ENCODE results near the gene RAB36. TPM values are rescaled to one million over a fixed set of nuclear protein-coding genes. Genes with fewer than 3 reads are reported as not detected.

Gene RAB36
- total RNA-seq, 1 donor from 2014 or later, result 3.8 TPM

GRCh38 chr22:23157560-23158515 is 12.6 kb downstream of the RAB36 start:
- no peaks in the 10 kb centered on the region for H3K36me3 ChIP-seq
- peaks cover 18% of the 10 kb centered on the region for H3K4me1 ChIP-seq
- no peak overlapping the region for H3K4me3 ChIP-seq
- H3K9me3 ChIP-seq, result no peaks in the 10 kb centered on the region
- no peaks in the 10 kb centered on the region for H3K27me3 ChIP-seq
- intact Hi-C loops (cut with DNase I), result no loop called here
- TF ChIP-seq, protein P1, sequence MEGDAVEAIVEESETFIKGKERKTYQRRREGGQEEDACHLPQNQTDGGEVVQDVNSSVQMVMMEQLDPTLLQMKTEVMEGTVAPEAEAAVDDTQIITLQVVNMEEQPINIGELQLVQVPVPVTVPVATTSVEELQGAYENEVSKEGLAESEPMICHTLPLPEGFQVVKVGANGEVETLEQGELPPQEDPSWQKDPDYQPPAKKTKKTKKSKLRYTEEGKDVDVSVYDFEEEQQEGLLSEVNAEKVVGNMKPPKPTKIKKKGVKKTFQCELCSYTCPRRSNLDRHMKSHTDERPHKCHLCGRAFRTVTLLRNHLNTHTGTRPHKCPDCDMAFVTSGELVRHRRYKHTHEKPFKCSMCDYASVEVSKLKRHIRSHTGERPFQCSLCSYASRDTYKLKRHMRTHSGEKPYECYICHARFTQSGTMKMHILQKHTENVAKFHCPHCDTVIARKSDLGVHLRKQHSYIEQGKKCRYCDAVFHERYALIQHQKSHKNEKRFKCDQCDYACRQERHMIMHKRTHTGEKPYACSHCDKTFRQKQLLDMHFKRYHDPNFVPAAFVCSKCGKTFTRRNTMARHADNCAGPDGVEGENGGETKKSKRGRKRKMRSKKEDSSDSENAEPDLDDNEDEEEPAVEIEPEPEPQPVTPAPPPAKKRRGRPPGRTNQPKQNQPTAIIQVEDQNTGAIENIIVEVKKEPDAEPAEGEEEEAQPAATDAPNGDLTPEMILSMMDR (IDR thresholded peaks at IDR 0.05), result no peak
- ATAC-seq (peak; percentile 46), DNase-seq (no peak)
- H3K27ac ChIP-seq, result peak overlapping the region; percentile 30

DNA sequence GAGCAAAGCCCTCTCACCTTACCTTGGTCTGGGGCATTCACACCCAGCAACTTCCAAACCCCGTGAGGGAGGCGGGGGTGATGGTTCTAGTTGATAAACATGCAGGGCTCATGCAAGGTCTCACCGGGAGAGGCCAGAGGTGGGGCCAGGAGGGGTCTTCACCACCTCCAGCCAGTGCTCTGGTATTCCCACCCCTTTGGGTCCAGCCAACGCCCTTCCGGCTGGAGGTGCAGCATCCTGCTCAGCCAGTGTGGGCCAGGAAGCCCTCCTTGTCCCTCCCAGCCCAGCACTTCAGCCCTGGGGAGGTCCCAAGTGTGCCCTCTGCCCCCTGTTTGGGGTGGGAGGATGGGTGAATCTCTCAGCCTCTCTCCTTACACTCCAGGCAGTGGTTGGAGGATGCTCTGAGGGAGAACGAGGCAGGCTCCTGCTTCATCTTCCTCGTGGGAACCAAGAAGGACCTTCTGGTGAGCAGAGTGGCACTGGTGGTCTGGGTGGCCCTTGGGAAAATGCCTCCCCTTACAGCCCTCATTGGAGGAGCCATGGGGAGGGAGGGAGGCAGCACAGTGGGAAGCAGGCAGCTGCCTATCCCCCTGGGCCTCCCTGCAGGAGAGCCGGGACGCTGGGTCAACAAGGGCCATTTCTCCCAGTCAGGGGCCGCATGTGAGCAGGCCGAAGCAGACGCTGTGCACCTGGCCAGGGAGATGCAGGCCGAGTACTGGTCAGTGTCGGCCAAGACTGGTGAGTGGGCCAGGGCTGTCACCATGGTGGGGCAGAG is 13.4 kb downstream of the RAB36 start:
- intact Hi-C loops (cut with DNase I), result no loop called here
- Histone ChIP-seq H3K27me3 (no peaks in the 10 kb centered on the region), H3K27ac (no peak overlapping the region), H3K36me3 (no peaks in the 10 kb centered on the region), H3K4me3 (no peak overlapping the region), H3K4me1 (peaks cover 9% of the 10 kb centered on the region), H3K9me3 (no peaks in the 10 kb centered on the region)
- TF ChIP-seq, protein P1 (IDR thresholded peaks at IDR 0.05), result no peak
- ATAC-seq (no peak), DNase-seq (no peak)

- DNase-seq (no peak), ATAC-seq (no peak)
- H3K27ac ChIP-seq, result no peak overlapping the region
- H3K9me3 ChIP-seq, result no peaks in the 10 kb centered on the region
- no peaks in the 10 kb centered on the region for H3K27me3 ChIP-seq
- TF ChIP-seq, protein P1 (IDR thresholded peaks at IDR 0.05), result no peak
- intact Hi-C loops (cut with DNase I), result no loop called here
- no peaks in the 10 kb centered on the region for H3K36me3 ChIP-seq
- no peak overlapping the region for H3K4me3 ChIP-seq
- peaks cover 6% of the 10 kb centered on the region for H3K4me1 ChIP-seq
These were observed 14.0 kb downstream of the RAB36 start for GRCh38 chr22:23159291-23159630.

DNA sequence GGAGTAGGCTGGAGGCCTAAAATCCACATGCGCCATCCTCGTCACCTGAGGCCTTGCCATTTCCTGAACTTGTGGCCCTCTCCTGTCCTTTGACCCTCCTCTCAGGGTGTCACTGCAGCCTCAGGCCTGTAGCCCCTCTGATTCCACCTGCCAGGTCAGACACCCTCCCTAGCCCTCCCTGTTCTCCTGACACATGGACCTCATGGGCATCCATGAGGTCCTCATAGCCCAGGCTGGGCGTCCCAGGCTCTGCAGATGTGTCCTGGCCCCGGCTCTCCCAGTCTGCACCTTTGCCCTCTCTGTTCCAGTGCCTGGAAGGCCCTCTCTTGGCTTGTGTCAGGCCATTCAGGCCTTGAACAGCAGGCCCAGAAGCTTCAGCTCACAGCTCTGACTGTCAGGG is 15.8 kb downstream of the RAB36 start:
- Histone ChIP-seq H3K27ac (no peak overlapping the region), H3K36me3 (no peaks in the 10 kb centered on the region), H3K4me1 (peaks cover 5% of the 10 kb centered on the region), H3K27me3 (no peaks in the 10 kb centered on the region), H3K4me3 (no peak overlapping the region), H3K9me3 (no peaks in the 10 kb centered on the region)
- ATAC-seq (no peak), DNase-seq (no peak)
- TF ChIP-seq, protein P1 (IDR thresholded peaks at IDR 0.05), result no peak
- intact Hi-C loops (cut with DNase I), result no loop called here

DNA sequence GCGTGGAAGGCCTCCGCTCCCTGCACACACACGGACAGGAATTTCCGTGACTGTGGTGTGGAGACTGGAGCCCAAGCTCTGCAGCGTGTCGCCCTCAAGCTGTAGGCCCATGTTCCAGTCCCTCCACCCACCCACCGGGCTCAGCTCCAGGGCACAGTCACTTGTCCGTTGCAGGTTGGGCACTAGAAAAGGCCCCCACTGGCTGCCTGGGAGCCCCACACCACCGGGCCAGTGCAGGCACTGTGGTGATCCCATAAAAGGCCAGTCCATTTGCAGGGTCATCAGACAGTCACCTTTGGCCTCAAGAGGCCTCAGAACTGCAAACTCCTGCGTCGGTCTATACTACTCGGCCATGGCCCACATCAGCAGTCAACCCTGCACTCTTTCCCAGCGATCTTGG is 16.3 kb downstream of the RAB36 start:
- H3K36me3 ChIP-seq, result no peaks in the 10 kb centered on the region
- peaks cover 2% of the 10 kb centered on the region for H3K4me1 ChIP-seq
- ATAC-seq (no peak), DNase-seq (no peak)
- no peak overlapping the region for H3K4me3 ChIP-seq
- no peaks in the 10 kb centered on the region for H3K9me3 ChIP-seq
- H3K27me3 ChIP-seq, result no peaks in the 10 kb centered on the region
- no peak overlapping the region for H3K27ac ChIP-seq
- TF ChIP-seq, protein P1 (IDR thresholded peaks at IDR 0.05), result no peak
- intact Hi-C loops (cut with DNase I), result no loop called here
